ENCODE results near the gene LHFPL3.

DNA sequence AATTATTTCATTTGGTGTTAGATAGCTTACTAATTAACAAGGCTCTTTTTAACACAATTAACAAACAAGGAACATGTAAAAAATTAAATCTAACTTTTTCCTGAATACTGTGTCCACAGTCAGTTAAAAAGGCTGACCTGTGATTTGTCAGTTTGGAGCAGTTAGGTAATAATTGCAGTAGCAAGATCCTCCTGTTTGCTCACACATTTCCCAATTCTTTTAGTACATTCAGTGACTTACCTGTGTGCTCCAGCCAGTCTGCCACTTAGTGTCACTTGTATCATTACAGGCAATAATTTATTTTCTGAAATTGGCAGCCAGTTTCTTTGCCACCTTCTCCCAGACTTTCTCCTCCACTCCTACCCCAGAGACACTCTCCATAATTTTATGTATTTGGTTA lies 66.8 kb downstream of the LHFPL3 start:
- TF ChIP-seq, protein P1, sequence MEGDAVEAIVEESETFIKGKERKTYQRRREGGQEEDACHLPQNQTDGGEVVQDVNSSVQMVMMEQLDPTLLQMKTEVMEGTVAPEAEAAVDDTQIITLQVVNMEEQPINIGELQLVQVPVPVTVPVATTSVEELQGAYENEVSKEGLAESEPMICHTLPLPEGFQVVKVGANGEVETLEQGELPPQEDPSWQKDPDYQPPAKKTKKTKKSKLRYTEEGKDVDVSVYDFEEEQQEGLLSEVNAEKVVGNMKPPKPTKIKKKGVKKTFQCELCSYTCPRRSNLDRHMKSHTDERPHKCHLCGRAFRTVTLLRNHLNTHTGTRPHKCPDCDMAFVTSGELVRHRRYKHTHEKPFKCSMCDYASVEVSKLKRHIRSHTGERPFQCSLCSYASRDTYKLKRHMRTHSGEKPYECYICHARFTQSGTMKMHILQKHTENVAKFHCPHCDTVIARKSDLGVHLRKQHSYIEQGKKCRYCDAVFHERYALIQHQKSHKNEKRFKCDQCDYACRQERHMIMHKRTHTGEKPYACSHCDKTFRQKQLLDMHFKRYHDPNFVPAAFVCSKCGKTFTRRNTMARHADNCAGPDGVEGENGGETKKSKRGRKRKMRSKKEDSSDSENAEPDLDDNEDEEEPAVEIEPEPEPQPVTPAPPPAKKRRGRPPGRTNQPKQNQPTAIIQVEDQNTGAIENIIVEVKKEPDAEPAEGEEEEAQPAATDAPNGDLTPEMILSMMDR (conservative IDR thresholded peaks at IDR 0.05 in 1 of 2, IDR thresholded peaks at IDR 0.05 in 1 of 2; ENCODE audit: low read depth in 1 of 2, low read length in 2 of 2): no peak
- TF ChIP-seq EZH2 (IDR thresholded peaks at IDR 0.05; ENCODE audit: low read length, missing control alignments): no peak

Measured in fibroblast of lung (primary cell).